ENCODE data around the gene CD151.

The CD151 gene

GRCh38 chr11:834371-835316 is 1.9 kb downstream of the CD151 start:
- DNase-seq (ENCODE audit: low read depth, low spot score): peak; percentile 69
- no peak for TF ChIP-seq CTCF (IDR thresholded peaks at IDR 0.05; ENCODE audit: low read depth, low read length)
- in situ Hi-C loops (cut with HindIII; ENCODE audit: low sequenced_read_pairs): no loop called here
- peak overlapping the region; percentile 77 for H3K4me3 ChIP-seq (ENCODE audit: low read depth, low read length)

DNA sequence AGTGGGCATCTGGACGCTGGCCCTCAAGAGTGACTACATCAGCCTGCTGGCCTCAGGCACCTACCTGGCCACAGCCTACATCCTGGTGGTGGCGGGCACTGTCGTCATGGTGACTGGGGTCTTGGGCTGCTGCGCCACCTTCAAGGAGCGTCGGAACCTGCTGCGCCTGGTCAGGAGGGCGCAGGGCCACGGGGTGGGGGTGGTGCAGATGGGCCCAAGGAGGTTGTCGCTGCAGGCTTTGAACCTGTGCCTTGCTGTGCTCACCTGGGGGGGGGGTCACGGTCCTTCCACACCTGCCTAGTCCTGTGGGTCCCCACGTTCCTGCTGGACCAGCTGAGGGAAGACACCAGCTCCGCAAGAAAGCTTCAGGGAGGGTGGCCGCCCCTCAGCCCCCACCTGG is 3.5 kb downstream of the CD151 start:
- no peak for TF ChIP-seq CTCF (IDR thresholded peaks at IDR 0.05; ENCODE audit: low read depth, low read length)
- no peak for DNase-seq (ENCODE audit: low read depth, low spot score)
- no peak overlapping the region for H3K4me3 ChIP-seq (ENCODE audit: low read depth, low read length)
- in situ Hi-C loops (cut with HindIII; ENCODE audit: low sequenced_read_pairs): no loop called here

DNA sequence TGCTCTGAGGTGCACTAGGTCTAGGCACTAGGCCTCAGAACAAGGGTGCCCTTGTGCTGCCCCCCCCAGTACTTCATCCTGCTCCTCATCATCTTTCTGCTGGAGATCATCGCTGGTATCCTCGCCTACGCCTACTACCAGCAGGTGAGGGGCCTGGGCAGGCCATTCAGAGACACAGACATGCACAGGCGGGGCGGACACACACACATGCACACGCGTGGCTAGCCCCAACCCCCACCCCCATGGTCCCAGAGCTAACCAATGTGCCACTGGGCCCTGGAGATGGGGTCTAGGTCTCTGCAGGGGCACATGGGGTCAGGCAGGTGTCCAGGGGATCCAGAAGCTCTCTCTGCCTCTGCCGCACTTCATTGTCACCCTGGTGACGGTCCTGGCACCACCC is 3.9 kb downstream of the CD151 start:
- no peak for DNase-seq (ENCODE audit: low read depth, low spot score)
- in situ Hi-C loops (cut with HindIII; ENCODE audit: low sequenced_read_pairs): no loop called here
- H3K4me3 ChIP-seq (ENCODE audit: low read depth, low read length): no peak overlapping the region
- TF ChIP-seq CTCF (IDR thresholded peaks at IDR 0.05; ENCODE audit: low read depth, low read length): no peak

DNA sequence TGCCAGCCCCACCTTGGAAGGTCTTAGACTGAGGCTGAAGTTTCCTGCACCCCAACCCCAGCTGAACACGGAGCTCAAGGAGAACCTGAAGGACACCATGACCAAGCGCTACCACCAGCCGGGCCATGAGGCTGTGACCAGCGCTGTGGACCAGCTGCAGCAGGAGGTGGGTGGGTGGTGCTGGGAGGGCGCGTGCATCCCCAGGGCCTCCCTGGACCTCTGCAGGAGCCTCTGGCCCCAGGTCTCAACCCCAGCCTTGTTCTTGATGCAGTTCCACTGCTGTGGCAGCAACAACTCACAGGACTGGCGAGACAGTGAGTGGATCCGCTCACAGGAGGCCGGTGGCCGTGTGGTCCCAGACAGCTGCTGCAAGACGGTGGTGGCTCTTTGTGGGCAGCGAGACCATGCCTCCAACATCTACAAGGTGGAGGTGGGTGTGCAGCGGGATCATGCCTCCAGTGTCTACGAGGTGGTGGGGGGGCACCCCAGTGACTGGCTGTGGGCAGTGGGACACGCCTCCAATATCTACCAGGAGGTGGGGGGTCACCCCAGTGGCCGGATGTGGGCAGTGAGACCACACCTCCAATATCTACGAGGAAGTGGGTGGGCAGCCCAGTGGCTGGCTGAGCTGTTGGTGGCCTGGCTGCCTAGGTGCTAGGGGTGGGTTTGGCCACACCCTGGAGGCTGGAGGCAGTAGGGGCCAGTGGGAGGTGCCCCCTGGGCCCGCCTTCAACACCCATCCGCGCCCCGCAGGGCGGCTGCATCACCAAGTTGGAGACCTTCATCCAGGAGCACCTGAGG is 4.6 kb downstream of the CD151 start:
- no peak for DNase-seq (ENCODE audit: low read depth, low spot score)
- no peak for TF ChIP-seq CTCF (IDR thresholded peaks at IDR 0.05; ENCODE audit: low read depth, low read length)
- H3K4me3 ChIP-seq (ENCODE audit: low read depth, low read length): no peak overlapping the region
- in situ Hi-C loops (cut with HindIII; ENCODE audit: low sequenced_read_pairs): no loop called here

DNA sequence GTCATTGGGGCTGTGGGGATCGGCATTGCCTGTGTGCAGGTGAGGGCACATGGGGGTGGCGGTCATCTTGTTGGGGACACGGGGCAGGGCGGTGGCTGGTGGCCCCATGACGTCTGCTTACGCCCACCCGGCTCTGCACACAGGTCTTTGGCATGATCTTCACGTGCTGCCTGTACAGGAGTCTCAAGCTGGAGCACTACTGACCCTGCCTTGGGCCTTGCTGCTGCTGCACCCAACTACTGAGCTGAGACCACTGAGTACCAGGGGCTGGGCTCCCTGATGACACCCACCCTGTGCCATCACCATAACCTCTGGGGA is 5.2 kb downstream of the CD151 start:
- DNase-seq (ENCODE audit: low read depth, low spot score): no peak
- no peak overlapping the region for H3K4me3 ChIP-seq (ENCODE audit: low read depth, low read length)
- no peak for TF ChIP-seq CTCF (IDR thresholded peaks at IDR 0.05; ENCODE audit: low read depth, low read length)
- in situ Hi-C loops (cut with HindIII; ENCODE audit: low sequenced_read_pairs): no loop called here

DNA sequence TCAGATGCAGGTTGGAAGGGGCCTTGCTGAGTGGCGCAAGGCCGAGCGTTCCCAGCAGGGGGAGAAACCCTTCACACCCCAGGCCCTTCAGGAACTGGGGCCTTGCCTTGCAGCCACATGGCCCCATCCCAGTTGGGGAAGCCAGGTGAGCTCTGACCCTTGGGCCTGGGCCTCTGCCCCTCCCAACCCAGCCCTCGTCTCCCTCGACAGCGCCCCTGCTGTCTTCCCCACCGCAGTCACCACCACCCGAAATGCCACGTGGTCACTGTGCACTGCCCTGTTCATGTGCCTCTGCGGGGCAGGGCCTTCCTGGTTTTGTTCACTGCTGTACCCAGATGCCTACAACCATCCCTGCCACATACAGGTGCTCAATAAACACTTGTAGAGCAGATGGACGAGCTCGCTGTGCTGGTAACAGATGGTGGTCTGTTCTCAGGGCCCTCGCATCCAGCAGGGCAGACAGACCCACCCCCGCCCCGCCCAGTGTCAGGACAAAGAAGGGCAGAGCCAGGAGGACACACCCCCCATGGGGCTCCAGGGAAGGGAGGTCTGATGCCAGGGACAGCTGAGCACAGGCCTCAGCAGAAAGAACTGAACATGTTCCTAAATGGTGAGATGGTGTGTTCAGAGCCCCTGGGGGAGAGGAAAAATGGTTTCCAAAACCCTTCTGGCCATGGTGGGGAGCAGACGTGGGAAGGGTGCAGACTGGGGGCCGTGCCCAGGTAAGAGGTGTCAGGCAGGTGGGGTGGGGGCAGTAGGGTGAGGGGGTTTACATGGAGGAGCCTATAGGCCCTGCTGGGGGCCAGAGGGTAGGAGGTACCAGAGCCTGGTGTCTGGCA is 5.9 kb downstream of the CD151 start:
- no peak for DNase-seq (ENCODE audit: low read depth, low spot score)
- no peak overlapping the region for H3K4me3 ChIP-seq (ENCODE audit: low read depth, low read length)
- in situ Hi-C loops (cut with HindIII; ENCODE audit: low sequenced_read_pairs): no loop called here
- TF ChIP-seq CTCF (IDR thresholded peaks at IDR 0.05; ENCODE audit: low read depth, low read length): peak; percentile 34

All from astrocyte of the spinal cord (primary cell).